Activated CD4-positive, alpha-beta T cell treated with anti-CD3 and anti-CD28 coated beads, Interleukin-2, amount 50 U/mL, for 16 hours (primary cell): ENCODE measurements around the gene RPL4.

Source experiments
- DNase-seq: peaks from one replicate; pipeline ENCODE4 v3.0.0-alpha.2; 2020

The RPL4 gene

DNA sequence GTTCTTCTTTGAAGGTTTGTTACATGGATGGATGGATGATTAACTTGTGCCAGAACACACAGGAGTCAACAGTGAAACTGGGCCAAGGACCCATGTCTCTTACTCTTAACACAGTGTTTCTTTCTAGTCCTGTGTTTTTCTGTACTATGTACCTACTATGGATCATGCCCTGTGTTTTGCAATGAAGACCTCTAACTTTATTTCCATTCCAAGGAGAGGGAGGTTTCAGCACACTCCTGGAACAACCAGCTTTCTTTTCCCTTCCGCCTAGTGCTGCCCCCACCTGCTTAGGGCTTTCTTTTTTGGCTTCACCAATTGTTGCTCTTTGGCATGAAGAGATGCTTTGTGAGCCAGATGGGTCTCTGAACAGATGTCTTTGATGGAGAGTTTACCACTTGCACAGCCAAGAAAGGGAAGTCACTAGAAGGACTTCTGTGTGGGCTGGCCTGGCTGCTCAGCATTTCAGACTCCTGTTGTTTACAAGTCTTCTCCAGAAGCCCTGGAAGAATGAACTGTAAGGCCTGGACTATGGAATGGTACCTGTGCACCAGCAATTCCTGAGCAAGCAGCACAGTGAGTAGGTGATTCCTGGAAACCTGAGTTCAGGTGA, 51.6 kb downstream of the RPL4 start:
- no peak for DNase-seq

DNA sequence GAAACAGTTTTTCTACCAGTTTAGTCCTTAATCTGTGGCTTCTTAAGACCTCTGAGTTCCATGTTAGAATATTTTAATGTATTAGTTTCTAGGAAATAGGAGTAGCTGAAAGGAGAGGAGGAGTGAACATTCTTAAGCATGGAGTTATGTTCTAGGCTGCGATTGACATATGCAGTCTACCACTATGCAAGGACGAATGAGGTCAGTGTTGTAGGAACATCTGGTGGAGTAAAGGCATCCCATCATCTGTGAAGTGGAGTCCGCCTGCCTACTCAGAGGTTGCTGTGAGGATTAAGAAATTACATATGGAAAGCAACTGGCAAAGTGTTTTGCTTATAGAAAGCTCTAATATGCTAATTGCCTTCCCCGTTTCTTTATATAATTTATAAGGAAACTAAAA, 52.2 kb downstream of the RPL4 start:
- DNase-seq = no peak
